HG03558 (cell line): ENCODE measurements around the gene DAPK1.

Experiments used
- ATAC-seq: cut with Tn5 transposase; IDR thresholded peaks from one replicate; pipeline ENCODE4 v1.9.1; 2021; ENCODE audit warnings: moderate number of reproducible peaks; ENCODE audit not compliant: unreplicated experiment; ENCODE audit errors: extremely low read depth

The DAPK1 gene

DNA sequence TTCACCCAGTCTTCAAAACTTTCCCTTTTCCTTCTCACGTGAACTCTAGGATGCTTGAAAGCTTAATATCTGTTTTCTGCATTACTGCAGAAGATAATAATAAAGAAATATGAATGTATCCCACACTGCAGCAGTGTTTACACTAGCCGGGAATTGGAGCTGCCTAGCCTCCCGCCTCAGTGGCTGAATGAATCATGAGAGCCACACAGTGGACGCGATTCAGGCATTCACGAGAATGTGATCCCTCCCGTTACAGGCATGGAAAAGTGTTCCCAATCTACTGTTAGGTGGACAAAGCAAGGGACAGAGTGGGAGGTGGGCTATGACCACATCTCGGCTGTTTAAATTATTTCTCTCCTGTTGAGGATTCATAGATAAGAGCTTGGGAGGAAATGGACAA, 158.8 kb downstream of the DAPK1 start:
- ATAC-seq = no peak

DNA sequence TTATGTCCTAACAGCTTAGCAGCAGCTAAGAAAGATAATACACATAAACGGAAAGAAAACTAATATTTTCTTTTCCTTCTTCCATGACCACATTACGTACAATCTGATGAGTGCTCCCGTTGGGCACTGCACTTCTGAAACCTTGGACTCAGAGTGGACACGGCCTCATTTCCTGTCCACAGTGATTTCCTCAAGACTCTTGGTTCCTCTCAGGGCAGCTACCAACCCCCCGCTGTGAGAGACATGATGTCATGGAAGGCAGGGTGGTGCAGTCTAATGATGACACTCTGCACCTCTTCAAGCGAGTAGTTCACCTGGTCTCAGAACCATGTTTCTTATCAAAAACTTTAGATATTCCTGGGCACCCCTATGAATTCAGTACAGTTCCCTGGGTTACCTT, 159.5 kb downstream of the DAPK1 start:
- no peak for ATAC-seq

DNA sequence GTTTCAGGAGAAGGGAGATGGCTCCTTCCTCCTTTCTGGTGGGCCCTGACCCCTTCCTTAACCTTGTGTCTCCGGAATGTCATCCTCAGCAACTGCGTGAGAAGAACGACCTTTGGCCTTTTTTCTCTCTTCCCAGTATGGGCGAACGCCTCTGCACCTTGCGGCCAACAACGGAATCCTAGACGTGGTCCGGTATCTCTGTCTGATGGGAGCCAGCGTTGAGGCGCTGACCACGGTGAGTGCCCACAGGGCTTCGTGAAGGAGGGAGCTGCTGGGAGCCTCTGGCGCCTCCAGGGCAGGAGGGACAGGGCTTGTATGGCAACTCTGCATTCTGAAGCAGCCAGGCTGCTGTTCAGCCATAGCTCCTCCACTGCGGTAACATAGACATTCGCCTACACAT, 160.2 kb downstream of the DAPK1 start:
- ATAC-seq = no peak

GRCh38 chr9:87658511-87658910, 160.8 kb downstream of the DAPK1 start:
- no peak for ATAC-seq

- ATAC-seq = no peak
Observed at GRCh38 chr9:87659534-87660419, 162.1 kb downstream of the DAPK1 start.

- ATAC-seq = no peak
Observed at GRCh38 chr9:87661241-87661640, 163.6 kb downstream of the DAPK1 start.

DNA sequence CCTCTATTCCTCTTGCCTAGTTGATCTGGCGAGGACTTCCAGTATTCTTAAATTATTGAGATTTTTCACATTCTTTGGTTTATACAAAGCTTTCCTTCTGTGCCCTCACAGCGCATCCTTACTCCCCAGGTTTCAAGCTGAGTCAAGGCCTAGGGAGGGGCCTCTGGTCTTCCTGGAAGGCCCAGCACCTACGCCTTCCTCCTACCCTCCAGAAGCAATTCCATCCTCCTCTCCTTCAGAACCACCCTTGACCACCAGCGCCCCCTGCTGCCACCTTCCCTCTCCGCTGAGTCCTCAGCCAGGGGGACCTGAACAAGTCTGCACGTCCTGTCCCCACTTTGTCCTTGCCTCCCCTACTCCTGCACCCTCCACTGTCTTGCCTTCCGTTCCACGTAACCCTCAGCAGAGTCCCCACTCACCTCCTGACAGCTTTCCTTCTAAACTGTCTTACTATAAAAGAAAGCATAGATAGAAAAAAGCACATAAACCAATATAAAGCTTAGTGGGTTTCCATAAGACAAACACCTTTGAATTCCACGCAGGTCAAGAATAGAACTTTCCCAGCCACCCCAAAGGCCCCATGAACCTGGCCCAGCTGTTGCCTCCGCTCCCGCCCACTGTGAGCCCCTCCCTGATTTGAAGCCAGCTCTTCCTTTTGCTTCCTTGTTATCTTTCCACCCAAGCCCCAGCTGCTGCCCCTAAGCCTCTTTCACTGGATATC, 165.3 kb downstream of the DAPK1 start:
- ATAC-seq = no peak

- ATAC-seq = no peak
Observed at GRCh38 chr9:87663556-87663955, 165.9 kb downstream of the DAPK1 start.

- no peak for ATAC-seq
Observed at GRCh38 chr9:87664153-87665060, 166.7 kb downstream of the DAPK1 start.

GRCh38 chr9:87665505-87665904, 167.8 kb downstream of the DAPK1 start:
- ATAC-seq = no peak

DNA sequence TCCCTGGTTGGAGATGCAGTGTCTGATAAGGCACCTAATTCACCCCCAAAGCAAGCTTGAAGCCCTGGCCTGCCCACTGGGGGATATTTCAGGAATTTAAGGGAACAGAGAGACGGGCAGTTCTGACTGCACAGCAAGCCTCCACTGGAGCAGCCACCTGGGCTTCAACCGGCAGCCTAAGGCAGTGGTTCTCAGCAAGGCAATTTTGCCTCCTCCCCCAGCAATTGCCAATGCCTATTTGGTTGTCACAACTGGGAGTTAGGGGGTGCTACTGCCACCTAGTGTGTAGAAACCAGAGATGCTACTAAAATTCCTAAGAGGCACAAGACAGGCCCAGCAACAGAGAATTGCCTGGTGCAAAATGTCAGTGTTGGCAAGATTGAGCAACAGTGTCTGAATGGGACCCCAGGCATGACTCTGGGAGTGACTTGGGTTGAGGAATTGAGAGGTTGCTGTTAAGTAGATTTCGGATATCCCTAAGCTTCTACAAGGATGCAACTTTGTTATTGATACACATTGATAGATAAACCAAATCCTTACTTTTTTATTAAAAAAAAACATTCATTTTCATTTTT, 169.6 kb downstream of the DAPK1 start:
- no peak for ATAC-seq

- no peak for ATAC-seq
Observed at GRCh38 chr9:87668222-87668621, 170.6 kb downstream of the DAPK1 start.

DNA sequence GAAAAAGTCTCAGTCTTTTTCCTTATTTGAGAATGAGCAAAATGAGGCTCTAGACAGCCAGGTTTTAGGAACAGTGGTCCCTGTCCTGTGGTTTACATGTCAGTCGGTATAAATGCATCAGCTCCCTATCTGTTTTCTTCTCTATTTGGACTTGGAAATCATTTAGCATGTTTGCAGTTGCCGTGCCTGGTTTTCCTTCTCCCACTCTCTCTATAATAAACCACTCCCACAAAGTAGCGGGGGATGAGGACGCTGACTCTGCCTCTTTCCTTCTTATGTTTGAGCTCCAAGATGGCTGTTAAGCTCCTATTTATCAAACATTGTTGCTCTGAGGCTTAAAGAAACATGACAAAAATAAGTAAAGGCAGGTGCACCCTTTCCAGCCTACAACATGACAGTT, 171.1 kb downstream of the DAPK1 start:
- ATAC-seq = no peak

GRCh38 chr9:87670572-87671264, 173.1 kb downstream of the DAPK1 start:
- ATAC-seq = no peak

DNA sequence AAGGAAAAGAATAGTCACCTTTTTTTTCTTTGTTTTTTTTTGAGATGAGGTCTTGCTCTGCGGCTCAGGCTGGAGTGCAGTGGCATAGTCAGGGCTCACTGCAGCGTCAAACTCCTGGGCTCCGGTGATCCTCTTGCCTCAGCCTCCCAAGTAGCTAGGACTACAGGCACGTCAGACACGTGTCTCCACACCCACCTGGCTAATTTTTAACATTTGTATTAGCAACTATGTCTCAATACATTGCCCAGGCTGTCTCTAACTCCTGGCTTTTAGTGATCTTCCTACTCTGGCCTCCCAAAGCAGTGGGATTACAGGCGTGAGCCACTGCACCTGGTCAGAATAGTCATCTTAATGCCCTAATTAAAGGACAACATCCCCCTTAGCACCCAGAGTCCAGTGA, 173.8 kb downstream of the DAPK1 start:
- no peak for ATAC-seq

DNA sequence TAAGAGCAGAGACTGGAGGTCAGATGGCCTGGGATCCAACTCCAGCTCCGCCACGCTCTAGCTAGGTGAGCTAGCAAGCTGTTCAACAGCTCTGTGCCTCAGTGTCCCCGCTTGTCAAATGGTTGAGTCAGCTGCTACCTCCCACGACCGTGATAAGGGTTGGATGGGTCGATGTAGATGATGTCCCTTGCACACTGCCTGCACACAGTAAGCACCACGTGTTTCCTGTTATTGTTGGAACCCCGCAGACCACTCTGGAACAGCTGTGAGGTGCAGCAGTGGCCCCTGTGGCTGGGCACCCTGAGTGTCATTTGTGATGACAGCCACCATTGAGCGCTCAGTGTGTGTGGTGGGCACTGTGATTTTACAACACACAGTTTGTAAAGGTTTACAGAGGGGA, 174.3 kb downstream of the DAPK1 start:
- no peak for ATAC-seq

- no peak for ATAC-seq
Observed at GRCh38 chr9:87672586-87672985, 174.9 kb downstream of the DAPK1 start.

GRCh38 chr9:87673446-87674120, 175.9 kb downstream of the DAPK1 start:
- ATAC-seq = no peak
